HL-60 (cell line): ENCODE results near the gene ITGAE.

Experiments
- GABPA ChIP-seq: IDR thresholded peaks from 2 replicates; pipeline ENCODE4 v1.6.1; 2012; ENCODE audit warnings: low read depth
- POLR2AphosphoS5 ChIP-seq: IDR thresholded peaks from 2 replicates; pipeline ENCODE4 v1.6.1; 2012; ENCODE audit warnings: low read depth
- SPI1 ChIP-seq: IDR thresholded peaks from 2 replicates; pipeline ENCODE4 v1.6.1; 2012; ENCODE audit warnings: low read depth, mild to moderate bottlenecking, borderline replicate concordance
- TF ChIP-seq, protein P1 (sequence below): IDR thresholded peaks from one replicate; pipeline ENCODE4 v1.5.1; 2011; ENCODE audit warnings: low read length, control low read depth, inconsistent platforms; ENCODE audit not compliant: insufficient read depth
- TF ChIP-seq, protein P2 (sequence below): IDR thresholded peaks from 2 replicates; pipeline ENCODE4 v1.6.1; 2012; ENCODE audit warnings: low read depth; ENCODE audit not compliant: insufficient replicate concordance

DNA sequence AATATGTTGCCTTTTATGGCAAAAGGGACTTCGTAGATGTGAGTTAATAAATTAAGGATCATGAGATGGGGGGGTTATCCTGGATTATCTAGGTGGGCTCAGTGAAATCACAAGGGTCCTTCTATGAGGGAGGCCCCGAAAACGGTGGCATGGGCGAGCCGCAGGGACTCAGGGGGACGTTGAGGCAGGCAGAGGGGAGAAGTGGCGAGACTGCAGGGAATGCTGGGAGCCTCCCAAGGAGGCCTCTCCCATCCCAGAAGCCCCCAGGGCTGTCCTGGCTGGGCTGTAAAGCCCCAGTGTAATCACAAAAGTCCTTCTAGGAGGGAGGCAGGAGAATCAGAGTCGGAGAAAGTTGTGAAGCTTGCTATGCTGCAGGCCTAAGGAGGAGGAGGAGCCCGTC, 35.0 kb downstream of the ITGAE start:
- TF ChIP-seq, protein P1, sequence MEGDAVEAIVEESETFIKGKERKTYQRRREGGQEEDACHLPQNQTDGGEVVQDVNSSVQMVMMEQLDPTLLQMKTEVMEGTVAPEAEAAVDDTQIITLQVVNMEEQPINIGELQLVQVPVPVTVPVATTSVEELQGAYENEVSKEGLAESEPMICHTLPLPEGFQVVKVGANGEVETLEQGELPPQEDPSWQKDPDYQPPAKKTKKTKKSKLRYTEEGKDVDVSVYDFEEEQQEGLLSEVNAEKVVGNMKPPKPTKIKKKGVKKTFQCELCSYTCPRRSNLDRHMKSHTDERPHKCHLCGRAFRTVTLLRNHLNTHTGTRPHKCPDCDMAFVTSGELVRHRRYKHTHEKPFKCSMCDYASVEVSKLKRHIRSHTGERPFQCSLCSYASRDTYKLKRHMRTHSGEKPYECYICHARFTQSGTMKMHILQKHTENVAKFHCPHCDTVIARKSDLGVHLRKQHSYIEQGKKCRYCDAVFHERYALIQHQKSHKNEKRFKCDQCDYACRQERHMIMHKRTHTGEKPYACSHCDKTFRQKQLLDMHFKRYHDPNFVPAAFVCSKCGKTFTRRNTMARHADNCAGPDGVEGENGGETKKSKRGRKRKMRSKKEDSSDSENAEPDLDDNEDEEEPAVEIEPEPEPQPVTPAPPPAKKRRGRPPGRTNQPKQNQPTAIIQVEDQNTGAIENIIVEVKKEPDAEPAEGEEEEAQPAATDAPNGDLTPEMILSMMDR, result no peak
- TF ChIP-seq POLR2AphosphoS5, result no peak
- TF ChIP-seq, protein P2, sequence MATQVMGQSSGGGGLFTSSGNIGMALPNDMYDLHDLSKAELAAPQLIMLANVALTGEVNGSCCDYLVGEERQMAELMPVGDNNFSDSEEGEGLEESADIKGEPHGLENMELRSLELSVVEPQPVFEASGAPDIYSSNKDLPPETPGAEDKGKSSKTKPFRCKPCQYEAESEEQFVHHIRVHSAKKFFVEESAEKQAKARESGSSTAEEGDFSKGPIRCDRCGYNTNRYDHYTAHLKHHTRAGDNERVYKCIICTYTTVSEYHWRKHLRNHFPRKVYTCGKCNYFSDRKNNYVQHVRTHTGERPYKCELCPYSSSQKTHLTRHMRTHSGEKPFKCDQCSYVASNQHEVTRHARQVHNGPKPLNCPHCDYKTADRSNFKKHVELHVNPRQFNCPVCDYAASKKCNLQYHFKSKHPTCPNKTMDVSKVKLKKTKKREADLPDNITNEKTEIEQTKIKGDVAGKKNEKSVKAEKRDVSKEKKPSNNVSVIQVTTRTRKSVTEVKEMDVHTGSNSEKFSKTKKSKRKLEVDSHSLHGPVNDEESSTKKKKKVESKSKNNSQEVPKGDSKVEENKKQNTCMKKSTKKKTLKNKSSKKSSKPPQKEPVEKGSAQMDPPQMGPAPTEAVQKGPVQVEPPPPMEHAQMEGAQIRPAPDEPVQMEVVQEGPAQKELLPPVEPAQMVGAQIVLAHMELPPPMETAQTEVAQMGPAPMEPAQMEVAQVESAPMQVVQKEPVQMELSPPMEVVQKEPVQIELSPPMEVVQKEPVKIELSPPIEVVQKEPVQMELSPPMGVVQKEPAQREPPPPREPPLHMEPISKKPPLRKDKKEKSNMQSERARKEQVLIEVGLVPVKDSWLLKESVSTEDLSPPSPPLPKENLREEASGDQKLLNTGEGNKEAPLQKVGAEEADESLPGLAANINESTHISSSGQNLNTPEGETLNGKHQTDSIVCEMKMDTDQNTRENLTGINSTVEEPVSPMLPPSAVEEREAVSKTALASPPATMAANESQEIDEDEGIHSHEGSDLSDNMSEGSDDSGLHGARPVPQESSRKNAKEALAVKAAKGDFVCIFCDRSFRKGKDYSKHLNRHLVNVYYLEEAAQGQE, result no peak
- TF ChIP-seq SPI1, result no peak
- no peak for TF ChIP-seq GABPA
